Neural progenitor cell (in vitro differentiated cells): Measurements from ENCODE around the gene STARD10.

ENCODE experiments used
- CTCF ChIP-seq: fragments of 200-600 bp; sonication (generic); IDR thresholded peaks from 2 replicates; pipeline ENCODE4 v1.5.1; 2017; ENCODE audit warnings: antibody characterized with exemption, mild to moderate bottlenecking
- EZH2 ChIP-seq: fragments of 200-600 bp; sonication (generic); IDR thresholded peaks from 2 replicates; pipeline ENCODE4 v1.6.1; 2017; ENCODE audit warnings: antibody characterized with exemption, mild to moderate bottlenecking, moderate library complexity

- no peak for TF ChIP-seq CTCF
- TF ChIP-seq EZH2: no peak
Measured at GRCh38 chr11:72805216-72805615, 11.4 kb upstream of the STARD10 start.
